ENCODE measurements around the gene CNN3.

CNN3 gene

GRCh38 chr1:94922761-94923331 lies 4.1 kb downstream of the CNN3 start:
- DNase-seq, result no peak

- no peak for DNase-seq
Observed at GRCh38 chr1:94921977-94922376, 4.9 kb downstream of the CNN3 start.

GRCh38 chr1:94920061-94920460 lies 6.8 kb downstream of the CNN3 start:
- DNase-seq, result no peak

GRCh38 chr1:94919241-94920030 lies 7.5 kb downstream of the CNN3 start:
- no peak for DNase-seq

- DNase-seq, result no peak
Observed at GRCh38 chr1:94917251-94917650, 9.7 kb downstream of the CNN3 start.

- no peak for DNase-seq
Observed at GRCh38 chr1:94912263-94913184, 14.4 kb downstream of the CNN3 start.

- DNase-seq, result no peak
Observed at GRCh38 chr1:94909486-94909885, 17.4 kb downstream of the CNN3 start.

- no peak for DNase-seq
Observed at GRCh38 chr1:94908965-94909364, 17.9 kb downstream of the CNN3 start.

GRCh38 chr1:94908190-94908589 lies 18.7 kb downstream of the CNN3 start:
- no peak for DNase-seq

- no peak for DNase-seq
Observed at GRCh38 chr1:94907136-94907535, 19.8 kb downstream of the CNN3 start.

GRCh38 chr1:94906382-94906781 lies 20.5 kb downstream of the CNN3 start:
- DNase-seq, result no peak

GRCh38 chr1:94905207-94905606 lies 21.7 kb downstream of the CNN3 start:
- no peak for DNase-seq

- DNase-seq, result no peak
Observed at GRCh38 chr1:94903280-94904009, 23.5 kb downstream of the CNN3 start.

GRCh38 chr1:94901841-94902240 lies 25.1 kb downstream of the CNN3 start:
- no peak for DNase-seq

- no peak for DNase-seq
Observed at GRCh38 chr1:94899756-94900155, 27.2 kb downstream of the CNN3 start.

GRCh38 chr1:94898491-94899385 lies 28.2 kb downstream of the CNN3 start:
- no peak for DNase-seq

- DNase-seq, result no peak
Observed at GRCh38 chr1:94895518-94895917, 31.4 kb downstream of the CNN3 start.

GRCh38 chr1:94894630-94895029 lies 32.3 kb downstream of the CNN3 start:
- no peak for DNase-seq

GRCh38 chr1:94892604-94893254 lies 34.2 kb downstream of the CNN3 start:
- DNase-seq, result no peak

GRCh38 chr1:94888201-94888600 lies 38.7 kb downstream of the CNN3 start:
- no peak for DNase-seq

GRCh38 chr1:94887603-94888171 lies 39.2 kb downstream of the CNN3 start:
- DNase-seq, result no peak

Measured in stimulated activated CD4-positive, alpha-beta T cell treated with anti-CD3 and anti-CD28 coated beads, Interleukin-15, amount 100 ng/mL, for 24 hours (primary cell).